Uterus (tissue), 2 donors: ENCODE measurements around the gene DNM3.

Source experiments
- POLR2A ChIP-seq, 2 donors: fragments of 450-650 bp; IDR thresholded peaks; one replicate each; pipeline ENCODE4 v1.6.1; 2016; ENCODE audit warnings: antibody characterized with exemption in 2 of 2, mild to moderate bottlenecking in 1 of 2, moderate library complexity in 1 of 2
- TF ChIP-seq, protein P1 (sequence below), 4 experiments: fragments of 200-600 bp in 2 of 4; fragments of 450-650 bp in 2 of 4; sonication (generic) in 2 of 4; IDR thresholded peaks; one replicate each; pipeline ENCODE4 v1.5.1; 2016 to 2019; ENCODE audit warnings: antibody characterized with exemption in 4 of 4, mild to moderate bottlenecking in 2 of 4, moderate library complexity in 1 of 4

DNA sequence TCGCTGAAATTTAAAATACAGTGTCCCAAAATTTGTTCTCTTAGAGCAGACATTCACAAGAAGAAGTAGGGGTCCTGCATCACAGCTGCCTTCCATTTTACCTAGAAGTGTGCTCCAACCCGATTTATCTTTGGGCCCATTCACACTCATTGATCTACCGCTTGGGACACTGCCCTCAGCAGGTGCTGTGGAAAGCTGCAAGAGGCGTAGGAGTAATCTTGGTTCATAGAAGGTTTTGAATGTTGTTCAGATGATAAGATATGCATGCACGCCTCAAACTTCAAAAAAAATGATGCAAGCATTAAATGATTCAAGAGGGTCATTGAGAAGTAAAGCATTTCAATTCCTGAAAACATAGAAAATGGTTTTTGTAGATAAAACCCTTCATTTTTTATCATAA is 560.6 kb downstream of the DNM3 start:
- TF ChIP-seq, protein P1, sequence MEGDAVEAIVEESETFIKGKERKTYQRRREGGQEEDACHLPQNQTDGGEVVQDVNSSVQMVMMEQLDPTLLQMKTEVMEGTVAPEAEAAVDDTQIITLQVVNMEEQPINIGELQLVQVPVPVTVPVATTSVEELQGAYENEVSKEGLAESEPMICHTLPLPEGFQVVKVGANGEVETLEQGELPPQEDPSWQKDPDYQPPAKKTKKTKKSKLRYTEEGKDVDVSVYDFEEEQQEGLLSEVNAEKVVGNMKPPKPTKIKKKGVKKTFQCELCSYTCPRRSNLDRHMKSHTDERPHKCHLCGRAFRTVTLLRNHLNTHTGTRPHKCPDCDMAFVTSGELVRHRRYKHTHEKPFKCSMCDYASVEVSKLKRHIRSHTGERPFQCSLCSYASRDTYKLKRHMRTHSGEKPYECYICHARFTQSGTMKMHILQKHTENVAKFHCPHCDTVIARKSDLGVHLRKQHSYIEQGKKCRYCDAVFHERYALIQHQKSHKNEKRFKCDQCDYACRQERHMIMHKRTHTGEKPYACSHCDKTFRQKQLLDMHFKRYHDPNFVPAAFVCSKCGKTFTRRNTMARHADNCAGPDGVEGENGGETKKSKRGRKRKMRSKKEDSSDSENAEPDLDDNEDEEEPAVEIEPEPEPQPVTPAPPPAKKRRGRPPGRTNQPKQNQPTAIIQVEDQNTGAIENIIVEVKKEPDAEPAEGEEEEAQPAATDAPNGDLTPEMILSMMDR (IDR thresholded peaks at IDR 0.05), result no peak
- TF ChIP-seq POLR2A (IDR thresholded peaks at IDR 0.05), result no peak
